Psoas muscle (tissue), 8 donors: ENCODE results near the gene LBR. TPM values are rescaled to one million over a fixed set of nuclear protein-coding genes. Genes with fewer than 3 reads are reported as not detected.
"Not testable (repeated sequence)": the region's sequence is repeated elsewhere in the genome, so short reads cannot be mapped to it uniquely, and the experiment has no call there.

Experiments
- ATAC-seq, 4 donors: fragments of 200-7000 bp; cut with Tn5 transposase; one replicate each; pipeline ENCODE4 v1.9.1; 2020; ENCODE audit warnings: moderate library complexity in 3 of 4, mild to moderate bottlenecking in 2 of 4
- DNase-seq, 2 donors: peaks; one replicate each; pipeline ENCODE4 v3.0.0-alpha.2; 2020
- H3K27ac ChIP-seq: fragments of 200-600 bp; one replicate; pipeline ENCODE4 v1.8.0; 2022
- H3K27me3 ChIP-seq, 3 donors: fragments of 200-600 bp in 1 of 3; one replicate each; pipeline versions ENCODE4 v1.6.1 to v1.8.0; 2013 to 2022; ENCODE audit warnings: low read length in 2 of 3, mild to moderate bottlenecking in 2 of 3, moderate library complexity in 1 of 3; ENCODE audit not compliant: insufficient read depth in 3 of 3
- H3K36me3 ChIP-seq, 2 donors: fragments of 200-600 bp in 1 of 2; one replicate each; pipeline versions ENCODE4 v1.6.1 to v1.8.0; 2013 to 2022; ENCODE audit warnings: low read depth in 1 of 2, mild to moderate bottlenecking in 1 of 2, moderate library complexity in 1 of 2; ENCODE audit not compliant: insufficient read depth in 1 of 2
- H3K4me1 ChIP-seq: fragments of 200-600 bp; one replicate; pipeline ENCODE4 v1.8.0; 2022
- H3K4me3 ChIP-seq: fragments of 200-600 bp; one replicate; pipeline ENCODE4 v1.8.0; 2022; ENCODE audit warnings: mild to moderate bottlenecking
- H3K9me3 ChIP-seq: fragments of 200-600 bp; one replicate; pipeline ENCODE4 v1.8.0; 2022
- CTCF ChIP-seq: fragments of 200-600 bp; IDR thresholded peaks from one replicate; pipeline ENCODE4 v1.8.0; 2022; ENCODE audit warnings: antibody characterized with exemption
- WGBS, 3 donors: extraction: QIAGEN DNeasy Blood & Tissue Kit; methylation state at CpG; one replicate each; pipeline versions ENCODE4 v1.1.6 to v1.1.7; 2013; 5-methylcytosine and 5-hydroxymethylcytosine counted together
- intact Hi-C, 2 donors: fragments of 100-400 bp; cut with DNase I; formaldehyde crosslinking; loops; one replicate each; pipeline versions ENCODE4 v1.11.0 to v1.14.2; 2022
- polyA plus RNA-seq, 3 donors: library from polyadenylated mRNA; stranded (reverse); fragments of 200-250 nt; gene quantifications; one replicate each; pipeline ENCODE4 v1.2.3, GENCODE V29; 2013
- total RNA-seq, 4 donors: library from RNA; stranded (reverse); fragmentation: NEBNext Ultra II Directional in 2 of 4; extraction: Animal tissue kit (Norgen Biotek cat#: 25700) in 2 of 4; gene quantifications; one replicate each; pipeline versions ENCODE4 v1.2.1 to v1.2.4, GENCODE V29; 2021 to 2023
- donor health status: healthy with polysubstance abuse.
- donor health status: DM: no; HTN: no; CAD: no; lungs with moderate emphysema.
- donor health status: Bipolar disorder and iron deficiency.
- donor health status: healthy.
- donor health status: DM: yes; HTN: yes; CAD: no.
- donor health status: DM: no; HTN: no; CAD: no.
- donor health status: DM: no; HTN: no; CAD: no.
- donor health status: DM: yes; HTN: yes; CAD: no.

Gene LBR
- total and polyA plus RNA-seq, 7 donors, result 6.8 to 22.8 (median 14.6) TPM

GRCh38 chr1:225396357-225396756 lies 31.5 kb downstream of the LBR start:
- H3K9me3 ChIP-seq, result no peaks in the 10 kb centered on the region
- peaks cover 0 to 26% of the 10 kb centered on the region in 2 donors for H3K36me3 ChIP-seq
- 92 to 95% (median 93%) methylated on average over 2 of the region's 2 CpGs for WGBS, 3 donors
- no peak overlapping the region for H3K27ac ChIP-seq
- H3K4me1 ChIP-seq, result no peaks in the 10 kb centered on the region
- H3K27me3 ChIP-seq, result no peaks in the 10 kb centered on the region
- no peak overlapping the region for H3K4me3 ChIP-seq
- TF ChIP-seq CTCF, result no peak
- intact Hi-C loops, result no loop called here
- no peak for ATAC-seq
- DNase-seq, result no peak

DNA sequence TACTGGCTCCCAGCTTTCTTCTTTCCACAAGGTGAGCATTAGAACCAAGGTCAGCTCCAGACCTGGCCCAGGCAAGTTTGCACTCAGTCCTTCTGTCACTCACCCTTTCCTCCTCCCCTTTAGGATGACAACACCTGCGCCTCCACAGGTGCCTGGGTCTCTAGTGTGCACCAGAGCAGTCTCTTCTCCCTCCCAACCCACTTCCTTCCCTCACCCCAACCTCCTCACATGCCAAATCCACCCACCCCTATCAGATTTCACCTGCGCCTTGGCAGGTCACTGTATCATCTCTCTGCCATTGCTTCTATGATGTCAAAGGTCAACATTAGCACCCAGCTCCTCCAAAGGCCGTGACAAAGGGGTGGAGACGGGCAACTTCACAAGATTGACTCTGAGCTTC lies 38.0 kb downstream of the LBR start:
- DNase-seq (no peak), ATAC-seq (no peak)
- H3K27ac ChIP-seq, result no peak overlapping the region
- intact Hi-C loops, result no loop called here
- WGBS, 3 donors, result 81 to 86% (median 82%) methylated on average over 4 of the region's 4 CpGs
- H3K4me3 ChIP-seq, result no peak overlapping the region
- no peaks in the 10 kb centered on the region for H3K9me3 ChIP-seq
- H3K36me3 ChIP-seq, result no peaks in the 10 kb centered on the region
- no peaks in the 10 kb centered on the region for H3K4me1 ChIP-seq
- no peak for TF ChIP-seq CTCF
- H3K27me3 ChIP-seq, result no peaks in the 10 kb centered on the region

DNA sequence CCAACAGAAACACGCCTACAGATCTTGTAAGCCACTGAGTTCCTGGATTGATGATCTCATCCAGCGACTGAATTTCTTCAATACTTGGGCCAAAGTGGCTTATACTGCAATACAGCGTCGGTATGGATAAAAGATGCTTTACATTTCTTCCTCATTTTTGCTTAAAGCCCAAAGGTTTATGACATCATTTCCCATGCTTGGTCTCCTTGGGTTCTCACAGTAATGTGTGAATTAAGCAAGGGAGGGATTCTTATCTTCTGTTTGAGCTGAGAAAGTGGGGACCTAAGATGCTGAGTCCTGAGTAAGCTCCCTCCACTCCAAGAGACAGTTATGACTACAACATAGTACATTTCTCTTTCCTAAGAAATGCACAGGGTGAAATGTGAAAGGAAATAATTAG lies 39.5 kb downstream of the LBR start:
- DNase-seq, result no peak
- Histone ChIP-seq H3K36me3 (no peaks in the 10 kb centered on the region), H3K4me1 (no peaks in the 10 kb centered on the region), H3K27me3 (no peaks in the 10 kb centered on the region), H3K4me3 (no peak overlapping the region), H3K27ac (no peak overlapping the region), H3K9me3 (no peaks in the 10 kb centered on the region)
- 40 to 58% (median 50%) methylated on average over 4 of the region's 4 CpGs for whole genome bisulfite sequencing, 3 donors
- no peak for ATAC-seq
- intact Hi-C loops, result no loop called here
- TF ChIP-seq CTCF, result no peak

GRCh38 chr1:225386860-225387259 lies 41.0 kb downstream of the LBR start:
- ATAC-seq, DNase-seq, H3K36me3 ChIP-seq, H3K27me3 ChIP-seq, H3K4me1 ChIP-seq, H3K27ac ChIP-seq, H3K4me3 ChIP-seq, H3K9me3 ChIP-seq, intact Hi-C loops: not testable (repeated sequence)
- WGBS, 3 donors, result 94 to 97% (median 95%) methylated on average over 3 of the region's 3 CpGs

DNA sequence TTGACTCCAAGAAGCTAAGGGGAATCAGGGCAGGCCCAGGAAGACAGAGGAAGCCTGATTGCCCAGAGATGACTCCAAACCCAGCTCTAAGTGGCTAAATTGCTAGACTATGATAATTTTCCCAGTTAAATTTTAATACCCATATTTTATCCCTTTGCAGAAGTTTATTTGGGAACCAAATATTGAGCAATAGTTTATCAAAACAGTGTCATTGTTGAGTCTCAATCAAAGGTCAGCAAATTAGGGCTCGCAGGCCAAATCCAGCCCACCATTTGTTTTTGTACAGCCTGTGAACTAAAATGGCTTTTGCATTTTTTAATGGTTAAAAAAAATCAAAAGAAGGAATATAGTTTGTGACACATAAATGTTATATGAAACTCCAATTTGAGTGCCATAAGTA lies 47.1 kb downstream of the LBR start:
- no peak for DNase-seq
- Histone ChIP-seq H3K9me3 (no peaks in the 10 kb centered on the region), H3K4me1 (no peaks in the 10 kb centered on the region), H3K36me3 (no peaks in the 10 kb centered on the region), H3K4me3 (no peak overlapping the region), H3K27me3 (no peaks in the 10 kb centered on the region), H3K27ac (no peak overlapping the region)
- WGBS, 3 donors, result 97 to 100% (median 100%) methylated on average over 1 of the region's 1 CpG
- ATAC-seq, result no peak
- no peak for TF ChIP-seq CTCF
- intact Hi-C loops, result no loop called here
